Testis (tissue), 3 donors: ENCODE measurements around the gene MRPL37. TPM values are rescaled to one million over a fixed set of nuclear protein-coding genes. Genes with fewer than 3 reads are reported as not detected.

ENCODE experiments used
- DNase-seq: peaks from one replicate; pipeline ENCODE4 v3.0.0-alpha.2; 2019
- H3K27ac ChIP-seq, 2 donors: fragments of 200-600 bp; sonication (generic); one replicate each; pipeline ENCODE4 v1.5.1; 2019
- H3K27me3 ChIP-seq: fragments of 200-600 bp; sonication (generic); one replicate; pipeline ENCODE4 v1.5.1; 2019
- H3K36me3 ChIP-seq: fragments of 200-600 bp; sonication (generic); one replicate; pipeline ENCODE4 v1.5.1; 2017; ENCODE audit warnings: low read depth; ENCODE audit errors: missing control alignments
- H3K4me1 ChIP-seq: fragments of 200-600 bp; sonication (generic); one replicate; pipeline ENCODE4 v1.5.1; 2019
- H3K4me3 ChIP-seq, 2 donors: fragments of 200-600 bp; sonication (generic); one replicate each; pipeline ENCODE4 v1.5.1; 2017 to 2019
- H3K9me3 ChIP-seq: fragments of 200-600 bp; sonication (generic); one replicate; pipeline ENCODE4 v1.5.1; 2017
- CTCF ChIP-seq, 3 experiments: fragments of 450-650 bp in 2 of 3; fragments of 200-600 bp in 1 of 3; sonication (generic) in 1 of 3; IDR thresholded peaks; one replicate each; pipeline ENCODE4 v1.5.1; 2016 to 2019; ENCODE audit warnings: antibody characterized with exemption in 3 of 3, mild to moderate bottlenecking in 2 of 3, moderate library complexity in 1 of 3
- POLR2A ChIP-seq: fragments of 450-650 bp; IDR thresholded peaks from one replicate; pipeline ENCODE4 v1.6.1; 2017; ENCODE audit warnings: antibody characterized with exemption, mild to moderate bottlenecking, moderate library complexity
- WGBS, 2 donors: methylation state at CpG; one replicate each; pipeline ENCODE4 v1.1.5; 2018; 5-methylcytosine and 5-hydroxymethylcytosine counted together
- intact Hi-C: fragments of 100-400 bp; cut with DNase I; formaldehyde crosslinking; loops from one replicate; pipeline ENCODE4 v1.15.1; 2023; ENCODE audit warnings: low total_unique reads
- polyA plus RNA-seq: library from polyadenylated mRNA; stranded (reverse); fragments of 350-450 nt; fragmentation: Illumina TruSeq; extraction: RNeasy Lipid Tissue Mini Kit (QIAGEN cat#74804); gene quantifications from one replicate; pipeline ENCODE4 v1.2.3, GENCODE V29; 2014; ENCODE audit warnings: low read depth, low replicate concordance; ENCODE audit not compliant: insufficient read depth
- total RNA-seq, 2 donors: library from RNA; depleted of rRNA; stranded (reverse); fragments of >200 nt; gene quantifications; one replicate each; pipeline ENCODE4 v1.2.3, GENCODE V29; 2016

Gene MRPL37
- total and polyA plus RNA-seq, 3 donors from 2014 or later, result 74.2 to 91.4 (median 89.1) TPM

- H3K36me3 ChIP-seq, result no peaks in the 10 kb centered on the region
- WGBS, 2 donors, result 91 to 96% methylated on average over 6 to 8 of the region's 8 CpGs
- intact Hi-C loops, result no loop called here
- H3K4me1 ChIP-seq, result no peaks in the 10 kb centered on the region
- H3K27me3 ChIP-seq, result no peaks in the 10 kb centered on the region
- H3K4me3 ChIP-seq, result no peak overlapping the region
- no peak overlapping the region for H3K27ac ChIP-seq
- no peak for DNase-seq
- no peaks in the 10 kb centered on the region for H3K9me3 ChIP-seq
- TF ChIP-seq POLR2A (no peak), CTCF (IDR thresholded peaks at IDR 0.05) (no peak)
These were observed 28.4 kb upstream of the MRPL37 start for GRCh38 chr1:54171606-54172005.

- H3K27ac ChIP-seq, result no peak overlapping the region
- no peak for DNase-seq
- H3K4me1 ChIP-seq, result no peaks in the 10 kb centered on the region
- intact Hi-C loops, result no loop called here
- H3K4me3 ChIP-seq, result no peak overlapping the region
- WGBS, 2 donors, result 76 to 82% methylated on average over 10 of the region's 10 CpGs
- TF ChIP-seq CTCF (IDR thresholded peaks at IDR 0.05), result no peak
- no peak for TF ChIP-seq POLR2A
- no peaks in the 10 kb centered on the region for H3K9me3 ChIP-seq
- no peaks in the 10 kb centered on the region for H3K27me3 ChIP-seq
- no peaks in the 10 kb centered on the region for H3K36me3 ChIP-seq
These were observed 27.1 kb upstream of the MRPL37 start for GRCh38 chr1:54172614-54173599.

- H3K4me1 ChIP-seq, result no peaks in the 10 kb centered on the region
- WGBS, 2 donors, result 65 to 83% methylated on average over 9 of the region's 9 CpGs
- TF ChIP-seq POLR2A, result no peak
- TF ChIP-seq CTCF (IDR thresholded peaks at IDR 0.05), result no peak
- H3K9me3 ChIP-seq, result no peaks in the 10 kb centered on the region
- no peaks in the 10 kb centered on the region for H3K36me3 ChIP-seq
- no peak overlapping the region for H3K4me3 ChIP-seq
- no peak for DNase-seq
- H3K27ac ChIP-seq, result no peak overlapping the region
- H3K27me3 ChIP-seq, result no peaks in the 10 kb centered on the region
- intact Hi-C loops, result no loop called here
These were observed 26.3 kb upstream of the MRPL37 start for GRCh38 chr1:54173681-54174080.

- 92 to 100% methylated on average over 3 to 4 of the region's 4 CpGs for WGBS, 2 donors
- Histone ChIP-seq H3K27ac (no peak overlapping the region), H3K4me3 (no peak overlapping the region), H3K9me3 (no peaks in the 10 kb centered on the region), H3K36me3 (no peaks in the 10 kb centered on the region), H3K27me3 (no peaks in the 10 kb centered on the region), H3K4me1 (no peaks in the 10 kb centered on the region)
- no peak for DNase-seq
- TF ChIP-seq POLR2A (no peak), CTCF (IDR thresholded peaks at IDR 0.05) (no peak)
- intact Hi-C loops, result no loop called here
These were observed 25.9 kb upstream of the MRPL37 start for GRCh38 chr1:54174106-54174505.
